ENCODE results near the gene DDX1.

DDX1 gene

DNA sequence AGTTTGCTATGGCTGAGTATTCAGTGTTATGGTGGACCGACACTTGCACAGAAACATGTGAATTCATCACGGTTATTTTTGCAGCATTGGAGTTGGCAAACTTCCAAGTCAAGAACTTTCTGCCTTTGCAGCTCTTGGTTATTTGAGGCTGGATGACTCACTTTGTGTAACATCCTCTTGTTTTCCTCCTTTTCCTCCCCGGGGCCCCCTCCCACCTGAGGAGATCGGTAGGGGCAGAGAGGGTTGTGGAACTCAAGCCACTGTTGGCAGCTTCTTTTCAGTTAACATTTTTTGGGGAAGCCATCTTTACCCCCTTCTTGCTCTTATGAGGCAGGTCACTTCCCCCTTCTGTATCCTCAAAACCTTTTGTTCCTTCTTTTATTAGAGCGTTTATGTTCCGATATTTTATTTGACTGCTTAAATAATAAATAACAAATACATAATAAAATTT lies 48.6 kb downstream of the DDX1 start:
- Histone ChIP-seq H3K9me3 (no peaks in the 10 kb centered on the region), H3K4me1 (no peaks in the 10 kb centered on the region), H3K27me3 (ENCODE audit: low read depth) (no peaks in the 10 kb centered on the region), H3K36me3 (replicated peaks) (peaks cover 24% of the 10 kb centered on the region), H3K4me3 (no peak overlapping the region)
- DNase-seq (ENCODE audit: low spot score in 2 of 2) = no peak
- in situ Hi-C loops (cut with MboI; ENCODE audit: low sequenced_read_pairs) = loop anchor here (10.0 to 25.0 kb wide), 3 partner anchors 297 to 1115 kb away; partner anchors contain the start of gene MYCN

DNA sequence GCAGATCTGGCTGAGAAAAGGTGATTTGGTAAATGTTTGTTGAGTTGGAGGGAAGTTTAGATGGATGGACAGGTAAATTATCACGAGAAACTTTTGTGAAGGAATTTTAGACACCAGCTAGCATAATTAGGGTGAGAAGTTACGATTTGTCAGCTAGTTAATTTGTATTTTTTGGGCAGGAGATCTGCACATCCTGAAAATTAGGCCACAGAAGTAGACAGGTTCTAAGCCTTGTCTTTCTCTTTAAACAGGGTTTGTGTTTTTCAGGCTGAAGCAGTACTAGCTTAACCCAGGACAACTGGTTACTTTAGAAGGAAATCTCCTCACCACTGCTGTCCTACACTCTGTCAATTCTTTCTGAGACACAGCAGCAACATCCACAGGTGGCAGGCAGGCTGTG lies 49.1 kb downstream of the DDX1 start:
- in situ Hi-C loops (cut with MboI; ENCODE audit: low sequenced_read_pairs) = loop anchor here (10.0 to 25.0 kb wide), 3 partner anchors 297 to 1114 kb away; partner anchors contain the start of gene MYCN
- Histone ChIP-seq H3K9me3 (no peaks in the 10 kb centered on the region), H3K4me1 (no peaks in the 10 kb centered on the region), H3K27me3 (ENCODE audit: low read depth) (no peaks in the 10 kb centered on the region), H3K36me3 (replicated peaks) (peaks cover 19% of the 10 kb centered on the region), H3K4me3 (no peak overlapping the region)
- DNase-seq (ENCODE audit: low spot score in 2 of 2) = no peak

DNA sequence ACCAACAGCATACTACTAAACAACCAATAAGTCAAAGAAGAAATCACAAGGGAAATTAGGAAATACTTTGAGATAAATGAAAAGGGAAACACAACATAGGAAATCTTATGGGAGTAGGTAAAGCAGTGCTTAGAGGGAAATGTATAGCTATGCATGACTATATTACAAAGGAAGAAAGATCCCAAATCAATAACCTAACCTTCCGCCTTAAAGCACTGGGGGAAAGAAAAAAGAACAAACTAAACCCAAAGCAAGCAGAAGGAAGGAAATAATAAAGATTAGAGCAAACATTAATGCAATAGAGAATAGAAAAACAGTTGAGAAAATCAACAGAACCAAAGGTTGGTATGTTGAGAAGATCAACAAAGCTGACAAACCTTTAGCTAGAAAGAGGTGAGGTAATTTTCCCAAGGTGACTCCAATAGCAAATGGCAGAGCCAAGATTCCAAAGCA lies 49.9 kb downstream of the DDX1 start:
- Histone ChIP-seq H3K9me3 (no peaks in the 10 kb centered on the region), H3K27me3 (ENCODE audit: low read depth) (no peaks in the 10 kb centered on the region), H3K4me1 (no peaks in the 10 kb centered on the region), H3K4me3 (no peak overlapping the region), H3K36me3 (replicated peaks) (peaks cover 14% of the 10 kb centered on the region; the same call in 1 of the 2 replicates)
- in situ Hi-C loops (cut with MboI; ENCODE audit: low sequenced_read_pairs) = loop anchor here (10.0 to 25.0 kb wide), 3 partner anchors 296 to 1113 kb away; partner anchors contain the start of gene MYCN
- no peak for DNase-seq (ENCODE audit: low spot score in 2 of 2)

DNA sequence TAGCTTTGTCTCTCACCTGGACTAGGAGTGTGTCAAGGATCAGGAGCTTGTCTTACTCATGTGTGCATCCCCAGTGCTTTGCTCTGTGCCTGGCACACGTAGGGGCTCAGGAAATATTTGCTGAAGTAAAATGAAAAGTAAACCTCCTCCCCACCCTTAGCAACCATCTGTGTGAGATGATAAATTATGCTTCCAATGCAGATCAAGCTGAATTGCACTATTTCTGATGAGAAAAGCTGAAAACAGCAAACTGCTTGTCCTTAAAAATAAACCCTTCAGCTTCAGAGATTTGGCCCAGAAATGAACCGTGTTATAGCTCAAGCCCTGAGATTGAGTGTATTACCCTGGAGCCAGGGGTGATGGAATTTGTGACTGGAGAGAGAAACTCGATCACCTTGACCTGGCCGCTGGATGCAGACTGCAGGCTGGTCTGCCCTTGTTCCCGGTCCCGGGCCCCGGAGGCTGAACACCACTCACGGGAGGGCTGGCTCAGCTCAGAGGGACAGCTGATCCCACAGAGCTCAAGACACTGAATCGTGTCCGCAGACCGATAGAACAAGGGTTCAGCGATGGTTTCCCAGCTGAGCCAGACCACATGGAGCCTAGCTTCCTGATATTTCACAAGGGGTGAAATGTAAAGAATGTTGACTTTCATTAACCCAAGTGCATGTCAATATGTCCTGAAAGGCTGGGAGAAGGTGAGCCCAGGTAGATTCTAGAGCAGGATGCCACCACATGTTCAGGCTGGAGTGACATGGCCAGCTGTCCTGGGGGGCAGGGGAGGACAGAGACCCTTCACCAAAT lies 50.5 kb downstream of the DDX1 start:
- H3K4me3 ChIP-seq = no peak overlapping the region
- DNase-seq (ENCODE audit: low spot score in 2 of 2) = no peak
- H3K4me1 ChIP-seq = no peaks in the 10 kb centered on the region
- H3K9me3 ChIP-seq = no peaks in the 10 kb centered on the region
- no peaks in the 10 kb centered on the region for H3K27me3 ChIP-seq (ENCODE audit: low read depth)
- in situ Hi-C loops (cut with MboI; ENCODE audit: low sequenced_read_pairs) = loop anchor here (10.0 to 25.0 kb wide), 3 partner anchors 295 to 1113 kb away; partner anchors contain the start of gene MYCN
- peaks cover 11% of the 10 kb centered on the region; the same call in 1 of the 2 replicates for H3K36me3 ChIP-seq (replicated peaks)

DNA sequence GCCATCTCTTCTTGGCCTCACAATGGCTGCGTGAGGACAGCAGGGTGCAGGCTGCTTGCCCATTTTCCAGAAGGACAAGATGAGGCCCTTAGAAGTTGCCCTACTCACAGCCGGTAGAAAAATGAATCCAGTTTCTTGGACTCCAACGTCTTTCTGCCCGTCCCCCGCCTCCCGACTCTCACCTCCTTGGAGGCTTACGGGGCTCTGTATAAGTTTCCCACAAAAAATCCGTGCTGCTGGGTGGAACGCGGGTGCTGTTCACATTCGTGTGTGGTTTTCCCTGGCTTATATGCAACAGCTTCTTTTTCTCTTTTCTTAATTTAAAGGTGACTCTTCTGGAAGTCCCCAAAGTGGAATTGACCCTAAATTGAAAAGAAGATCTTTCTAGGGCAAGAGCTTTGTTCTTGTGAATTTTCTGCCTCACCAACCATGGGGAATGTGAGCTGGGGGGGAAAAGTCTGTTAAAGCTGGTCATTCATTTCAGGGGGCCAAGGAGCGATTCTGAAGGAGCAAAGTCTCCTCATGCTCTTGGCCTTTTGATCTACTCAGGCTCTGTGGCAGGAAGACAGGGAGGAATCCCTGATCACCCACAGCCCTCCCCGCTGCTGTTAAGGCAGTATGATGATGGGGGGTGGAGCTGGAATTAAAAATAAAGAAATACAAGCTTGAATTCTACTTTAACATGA lies 51.3 kb downstream of the DDX1 start:
- Histone ChIP-seq H3K4me1 (no peaks in the 10 kb centered on the region), H3K4me3 (no peak overlapping the region), H3K9me3 (no peaks in the 10 kb centered on the region), H3K36me3 (replicated peaks) (peaks cover 7% of the 10 kb centered on the region; the same call in 1 of the 2 replicates), H3K27me3 (ENCODE audit: low read depth) (no peaks in the 10 kb centered on the region)
- in situ Hi-C loops (cut with MboI; ENCODE audit: low sequenced_read_pairs) = loop anchor here (10.0 to 25.0 kb wide), 3 partner anchors 294 to 1112 kb away; partner anchors contain the start of gene MYCN
- no peak for DNase-seq (ENCODE audit: low spot score in 2 of 2)

DNA sequence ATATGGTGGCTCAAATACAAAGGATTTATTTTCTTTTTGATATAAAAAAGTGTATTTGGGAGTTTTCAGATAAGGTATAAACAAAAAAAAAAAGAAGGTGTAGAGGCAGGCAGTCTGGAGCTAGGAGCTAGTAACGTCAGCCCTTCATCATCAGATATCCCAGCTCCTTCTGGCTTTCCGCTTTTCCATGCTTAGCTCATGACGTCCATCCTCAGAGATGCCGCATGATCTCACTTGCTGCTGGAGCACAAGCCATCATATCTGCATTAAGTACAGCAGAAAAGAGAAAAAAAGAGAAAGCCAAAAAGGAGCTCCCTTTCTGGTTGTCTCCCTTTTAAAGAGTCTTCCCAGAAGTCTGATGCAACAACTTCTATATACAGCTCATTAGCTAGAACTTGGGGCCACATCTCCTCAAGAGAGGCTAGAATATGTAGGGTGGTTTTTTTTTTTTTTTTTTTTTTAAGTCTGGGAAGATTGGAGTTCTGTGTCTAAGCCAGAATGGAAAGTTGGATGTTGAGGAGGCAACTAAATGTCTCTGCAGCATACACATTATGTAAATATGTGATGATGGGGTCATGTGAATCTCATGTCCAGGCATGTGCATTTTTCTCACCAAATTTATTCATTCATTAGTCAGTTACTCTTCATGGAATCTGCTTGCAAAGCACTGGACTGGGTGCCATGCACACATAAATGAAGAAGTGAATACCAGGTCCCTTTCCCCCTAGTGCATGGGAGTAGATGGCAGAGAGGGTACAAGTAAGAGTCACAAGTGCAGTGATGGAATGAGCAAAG lies 52.3 kb downstream of the DDX1 start:
- H3K4me1 ChIP-seq = no peaks in the 10 kb centered on the region
- in situ Hi-C loops (cut with MboI; ENCODE audit: low sequenced_read_pairs) = loop anchor here (10.0 to 25.0 kb wide), 3 partner anchors 293 to 1111 kb away; partner anchors contain the start of gene MYCN
- no peaks in the 10 kb centered on the region for H3K36me3 ChIP-seq (replicated peaks)
- H3K27me3 ChIP-seq (ENCODE audit: low read depth) = no peaks in the 10 kb centered on the region
- no peak overlapping the region for H3K4me3 ChIP-seq
- H3K9me3 ChIP-seq = no peaks in the 10 kb centered on the region
- no peak for DNase-seq (ENCODE audit: low spot score in 2 of 2)

DNA sequence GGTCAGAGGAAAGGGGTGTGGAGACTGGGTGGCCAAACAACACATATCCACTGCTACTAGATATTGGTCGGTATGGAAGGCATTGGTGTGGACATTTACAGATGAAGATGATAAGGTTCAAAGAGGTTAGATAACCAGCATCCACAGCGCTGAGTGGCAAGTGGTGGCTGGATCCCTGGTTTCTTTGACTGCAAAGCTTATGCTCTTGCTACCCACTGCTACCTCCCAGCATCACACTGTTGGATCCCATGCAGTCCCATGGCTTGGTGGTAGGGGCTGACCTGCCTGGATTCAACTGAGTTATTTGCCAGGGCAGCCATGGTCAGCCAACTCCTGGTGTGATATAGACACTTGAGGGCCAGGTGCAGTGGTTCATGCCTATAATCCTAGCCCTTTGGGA lies 53.6 kb downstream of the DDX1 start:
- H3K36me3 ChIP-seq (replicated peaks) = no peaks in the 10 kb centered on the region
- H3K4me1 ChIP-seq = no peaks in the 10 kb centered on the region
- H3K4me3 ChIP-seq = no peak overlapping the region
- no peaks in the 10 kb centered on the region for H3K27me3 ChIP-seq (ENCODE audit: low read depth)
- no peaks in the 10 kb centered on the region for H3K9me3 ChIP-seq
- DNase-seq (ENCODE audit: low spot score in 2 of 2) = no peak
- in situ Hi-C loops (cut with MboI; ENCODE audit: low sequenced_read_pairs) = loop anchor here (10.0 to 25.0 kb wide), 3 partner anchors 292 to 1110 kb away; partner anchors contain the start of gene MYCN

DNA sequence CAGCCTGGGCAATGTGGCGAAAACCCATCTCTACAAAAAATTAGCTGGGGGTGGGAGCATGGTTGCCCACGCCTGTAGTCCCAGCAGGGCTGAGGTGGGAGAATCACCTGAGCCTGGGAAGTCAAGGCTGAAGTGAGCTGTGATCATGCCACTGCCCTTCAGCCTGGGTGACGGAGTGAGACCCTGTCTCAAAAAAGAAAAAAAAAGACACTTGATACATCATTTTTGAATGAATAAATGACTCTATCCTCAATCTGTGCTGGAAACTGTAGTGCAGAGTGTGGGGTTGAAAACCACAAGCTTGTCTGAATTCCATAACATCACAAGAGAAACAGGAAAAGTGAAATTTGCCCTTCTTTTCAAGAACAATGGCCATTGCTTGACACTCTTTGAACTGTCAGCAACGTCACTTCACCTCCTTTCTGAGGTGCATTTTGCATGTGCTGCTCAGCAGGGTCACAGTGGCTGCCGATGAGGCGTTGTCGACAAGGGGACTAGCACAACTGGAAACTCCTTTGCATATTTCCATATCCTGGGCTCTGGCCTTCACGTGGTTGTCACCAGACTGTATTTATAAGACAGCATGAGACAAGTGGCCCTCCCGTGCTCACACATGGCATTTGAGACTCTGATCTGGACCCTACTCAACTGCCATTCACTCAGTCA lies 54.2 kb downstream of the DDX1 start:
- no peak overlapping the region for H3K4me3 ChIP-seq
- H3K9me3 ChIP-seq = no peaks in the 10 kb centered on the region
- H3K36me3 ChIP-seq (replicated peaks) = no peaks in the 10 kb centered on the region
- H3K4me1 ChIP-seq = no peaks in the 10 kb centered on the region
- in situ Hi-C loops (cut with MboI; ENCODE audit: low sequenced_read_pairs) = loop anchor here (10.0 to 25.0 kb wide), 3 partner anchors 291 to 1109 kb away; partner anchors contain the start of gene MYCN
- H3K27me3 ChIP-seq (ENCODE audit: low read depth) = no peaks in the 10 kb centered on the region
- DNase-seq (ENCODE audit: low spot score in 2 of 2) = no peak

DNA sequence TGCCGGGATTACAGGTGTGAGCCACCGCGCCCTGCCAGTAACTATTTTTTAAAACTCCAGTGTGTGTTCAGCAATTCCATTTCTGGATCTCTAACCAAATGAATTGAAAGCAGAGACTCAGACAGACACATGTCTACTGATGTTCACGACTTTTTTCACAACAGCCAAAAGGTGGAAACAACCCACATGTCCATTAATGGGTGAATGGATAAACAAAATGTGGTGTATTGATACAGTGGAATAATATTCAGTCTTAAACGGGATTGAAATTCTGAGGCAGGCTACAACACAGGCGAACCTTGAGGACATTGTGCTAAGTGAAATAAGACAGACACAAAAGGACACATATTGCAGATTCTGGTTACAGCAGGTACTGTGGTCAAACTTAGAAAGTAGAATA lies 55.0 kb downstream of the DDX1 start:
- no peak overlapping the region for H3K4me3 ChIP-seq
- no peaks in the 10 kb centered on the region for H3K36me3 ChIP-seq (replicated peaks)
- in situ Hi-C loops (cut with MboI; ENCODE audit: low sequenced_read_pairs) = loop anchor here (10.0 to 25.0 kb wide), 3 partner anchors 291 to 1108 kb away; partner anchors contain the start of gene MYCN
- no peaks in the 10 kb centered on the region for H3K9me3 ChIP-seq
- H3K27me3 ChIP-seq (ENCODE audit: low read depth) = no peaks in the 10 kb centered on the region
- H3K4me1 ChIP-seq = no peaks in the 10 kb centered on the region
- DNase-seq (ENCODE audit: low spot score in 2 of 2) = no peak

DNA sequence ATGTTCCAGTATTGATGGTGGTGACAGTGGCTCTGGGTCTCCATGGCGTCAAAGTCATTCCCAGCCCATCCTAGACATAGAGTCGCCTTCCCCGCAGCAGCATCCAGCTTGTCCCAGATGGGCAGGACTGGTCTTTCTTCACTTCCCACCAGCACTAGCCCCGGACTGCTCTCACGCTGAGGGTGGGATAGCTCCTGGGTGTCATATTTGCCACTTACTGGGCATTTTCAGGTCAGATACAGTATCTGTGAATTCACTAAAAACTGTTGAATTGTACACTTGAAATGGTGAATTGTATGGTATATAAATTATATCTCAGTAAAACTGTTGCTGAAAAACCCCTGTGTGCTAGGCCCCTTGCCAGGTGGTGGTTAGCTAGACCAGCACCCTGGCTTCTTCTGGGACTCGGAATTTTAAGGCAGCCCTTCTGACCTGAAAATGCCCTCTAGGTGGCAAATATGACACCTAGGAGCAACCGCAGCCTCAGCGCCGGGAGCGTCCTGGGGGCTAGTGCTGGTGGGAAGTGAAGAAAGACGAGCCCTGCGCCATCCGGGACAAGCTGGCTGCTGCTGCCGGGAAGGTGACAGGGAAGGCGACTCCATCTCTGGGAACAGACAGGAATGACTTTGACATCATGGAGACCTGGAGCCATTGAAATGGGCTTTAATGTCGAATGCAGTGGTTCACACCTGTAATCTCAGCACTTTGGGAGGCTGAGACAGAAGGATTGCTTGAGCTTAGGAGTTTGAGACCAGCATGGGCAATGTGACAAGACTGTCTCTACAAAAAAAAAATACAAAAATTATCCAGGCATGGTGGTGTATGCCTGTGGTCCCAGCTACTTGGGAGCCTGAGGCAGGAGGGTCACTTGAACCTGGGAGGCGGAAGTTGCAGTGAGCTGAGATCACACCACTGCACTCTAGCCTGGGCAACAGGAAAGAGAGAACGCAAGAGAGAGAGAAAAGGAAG lies 56.2 kb downstream of the DDX1 start:
- DNase-seq (ENCODE audit: low spot score in 2 of 2) = no peak
- no peaks in the 10 kb centered on the region for H3K36me3 ChIP-seq (replicated peaks)
- H3K27me3 ChIP-seq (ENCODE audit: low read depth) = no peaks in the 10 kb centered on the region
- H3K4me1 ChIP-seq = no peaks in the 10 kb centered on the region
- no peak overlapping the region for H3K4me3 ChIP-seq
- in situ Hi-C loops (cut with MboI; ENCODE audit: low sequenced_read_pairs) = loop anchor here (10.0 to 25.0 kb wide), 3 partner anchors 289 to 1107 kb away; partner anchors contain the start of gene MYCN
- H3K9me3 ChIP-seq = no peaks in the 10 kb centered on the region

DNA sequence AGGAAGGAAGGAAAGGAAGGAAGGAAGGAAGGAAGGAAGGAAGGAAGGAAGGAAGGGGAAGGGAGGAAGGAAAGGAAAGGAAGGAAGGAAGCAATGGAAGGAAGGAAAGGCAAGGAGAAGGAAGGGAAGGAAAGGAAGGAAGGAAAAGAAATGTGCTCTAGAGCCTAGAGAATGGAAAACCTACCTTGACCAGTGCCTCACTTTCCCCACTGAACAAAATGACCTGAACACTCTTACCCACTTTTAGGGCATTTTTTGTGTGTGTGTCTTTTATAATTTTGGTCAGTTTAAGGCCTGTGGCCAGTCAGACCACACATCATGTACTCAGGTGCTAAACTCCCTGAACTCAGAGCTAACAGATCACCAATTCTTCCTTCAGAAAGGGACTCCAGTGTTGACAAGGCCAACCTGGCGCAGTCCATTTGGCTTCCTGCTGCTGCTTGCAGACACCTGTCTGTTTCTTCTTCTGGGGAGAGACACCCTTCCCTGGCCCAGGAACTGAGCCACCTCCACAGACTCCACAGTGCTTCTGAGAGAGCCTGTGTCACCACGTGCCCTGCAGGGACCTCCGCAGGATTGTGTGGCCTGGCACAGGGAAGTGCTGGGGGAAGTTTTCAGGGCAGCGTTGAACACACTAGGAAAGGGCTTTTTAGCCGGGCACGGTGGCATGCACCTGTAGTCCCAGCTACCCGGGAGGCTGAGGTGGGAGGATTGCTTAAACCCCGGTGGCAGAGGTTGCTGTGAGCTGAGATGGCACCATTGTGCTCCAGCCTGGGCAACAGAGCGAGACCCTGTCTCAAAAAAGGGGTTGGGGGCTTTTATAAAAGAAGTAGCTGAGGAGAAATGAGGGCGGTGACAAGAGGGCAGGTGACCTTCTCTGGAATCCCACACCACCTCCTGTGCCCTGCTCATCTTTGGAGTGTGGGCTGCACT lies 57.2 kb downstream of the DDX1 start:
- no peak for DNase-seq (ENCODE audit: low spot score in 2 of 2)
- no peaks in the 10 kb centered on the region for H3K27me3 ChIP-seq (ENCODE audit: low read depth)
- no peaks in the 10 kb centered on the region for H3K9me3 ChIP-seq
- H3K36me3 ChIP-seq (replicated peaks) = no peaks in the 10 kb centered on the region
- H3K4me1 ChIP-seq = no peaks in the 10 kb centered on the region
- in situ Hi-C loops (cut with MboI; ENCODE audit: low sequenced_read_pairs) = loop anchor here (10.0 to 25.0 kb wide), 3 partner anchors 288 to 1106 kb away; partner anchors contain the start of gene MYCN
- no peak overlapping the region for H3K4me3 ChIP-seq
